Jurkat, Clone E6-1 (cell line): Measurements from ENCODE around the gene CHAT.
A peak's percentile ranks its signal among the peaks of the same experiment; 100 is the strongest.

ENCODE experiments used
- DNase-seq: peaks from one replicate; pipeline ENCODE4 v3.0.0-alpha.2; 2011; ENCODE audit warnings: low read depth, low spot score
- H3K4me3 ChIP-seq: 2 replicates; pipeline ENCODE4 v1.5.1; 2011; ENCODE audit warnings: mild to moderate bottlenecking, low read length, control low read depth, moderate library complexity

Gene CHAT

DNA sequence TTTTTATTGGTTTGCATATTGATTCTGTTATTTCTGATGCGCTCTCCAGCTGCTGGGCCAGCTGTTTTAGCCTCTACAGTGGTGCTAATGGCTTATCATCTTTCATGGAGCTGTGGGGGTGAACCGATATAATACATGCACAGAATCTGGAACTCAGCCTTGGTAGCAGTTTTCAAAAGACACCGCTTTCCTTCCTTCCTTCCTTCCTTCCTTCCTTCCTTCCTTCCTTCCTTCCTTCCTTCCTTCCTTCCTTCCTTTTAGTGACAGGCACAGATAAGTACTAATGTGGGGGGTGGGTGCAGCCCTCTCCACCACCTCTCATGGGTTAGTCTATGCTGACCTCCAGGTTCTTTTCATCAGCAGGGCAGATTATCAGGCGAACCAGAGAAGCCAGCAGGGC is 33.7 kb downstream of the CHAT start:
- H3K4me3 ChIP-seq, result no peak overlapping the region
- DNase-seq, result no peak

DNA sequence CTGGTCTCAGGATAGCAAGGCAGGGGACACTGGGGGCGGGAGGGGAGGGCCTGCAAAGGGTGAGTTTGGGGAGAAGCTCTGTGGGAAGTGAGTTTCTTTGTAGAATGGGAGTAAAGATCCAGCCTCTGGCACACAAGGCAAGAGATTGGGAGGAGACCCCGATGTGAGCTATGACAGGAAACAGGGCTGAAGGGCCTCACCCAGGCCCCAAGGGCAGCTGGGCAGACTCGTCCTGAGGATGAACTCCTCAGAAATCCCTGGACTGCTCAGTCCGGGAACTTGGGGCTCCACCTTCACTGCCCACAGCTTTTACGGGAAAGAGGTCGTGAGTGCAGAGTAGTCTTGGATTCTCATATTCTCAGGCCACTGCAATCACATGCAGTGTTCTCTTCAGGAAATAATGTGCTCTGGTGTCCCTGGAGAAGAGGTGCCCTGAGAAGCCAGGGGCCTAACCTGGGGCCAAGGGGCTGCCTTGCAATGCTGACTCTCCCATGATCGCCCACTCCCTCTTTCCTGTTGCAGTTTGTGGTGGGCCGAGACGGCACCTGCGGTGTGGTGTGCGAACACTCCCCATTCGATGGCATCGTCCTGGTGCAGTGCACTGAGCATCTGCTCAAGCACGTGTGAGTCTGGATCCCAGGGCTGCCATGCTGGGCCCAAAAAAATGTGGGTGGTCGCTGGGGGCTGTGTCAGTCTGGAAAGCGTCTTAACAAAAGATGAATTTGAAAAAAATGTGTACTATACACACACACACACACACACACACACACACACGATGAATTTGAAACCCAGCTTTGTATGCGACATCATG is 34.4 kb downstream of the CHAT start:
- DNase-seq, result peak; percentile 78
- H3K4me3 ChIP-seq, result peak overlapping the region; percentile 40

DNA sequence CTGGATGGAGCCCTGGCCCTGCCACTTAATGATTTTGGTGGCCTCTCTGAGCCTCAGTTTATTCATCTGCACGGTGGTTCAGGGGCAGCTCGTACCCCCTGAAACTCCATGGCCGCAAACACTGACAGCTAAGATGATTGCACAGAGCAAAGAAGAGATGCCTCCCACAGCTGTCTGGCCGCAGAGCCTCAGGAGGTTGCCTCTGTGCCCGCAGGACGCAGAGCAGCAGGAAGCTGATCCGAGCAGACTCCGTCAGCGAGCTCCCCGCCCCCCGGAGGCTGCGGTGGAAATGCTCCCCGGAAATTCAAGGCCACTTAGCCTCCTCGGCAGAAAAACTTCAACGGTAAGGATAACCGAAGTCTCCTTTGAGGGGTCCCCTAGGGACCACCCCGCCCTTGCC is 35.5 kb downstream of the CHAT start:
- DNase-seq, result peak; percentile 92
- peak overlapping the region; percentile 40 for H3K4me3 ChIP-seq

DNA sequence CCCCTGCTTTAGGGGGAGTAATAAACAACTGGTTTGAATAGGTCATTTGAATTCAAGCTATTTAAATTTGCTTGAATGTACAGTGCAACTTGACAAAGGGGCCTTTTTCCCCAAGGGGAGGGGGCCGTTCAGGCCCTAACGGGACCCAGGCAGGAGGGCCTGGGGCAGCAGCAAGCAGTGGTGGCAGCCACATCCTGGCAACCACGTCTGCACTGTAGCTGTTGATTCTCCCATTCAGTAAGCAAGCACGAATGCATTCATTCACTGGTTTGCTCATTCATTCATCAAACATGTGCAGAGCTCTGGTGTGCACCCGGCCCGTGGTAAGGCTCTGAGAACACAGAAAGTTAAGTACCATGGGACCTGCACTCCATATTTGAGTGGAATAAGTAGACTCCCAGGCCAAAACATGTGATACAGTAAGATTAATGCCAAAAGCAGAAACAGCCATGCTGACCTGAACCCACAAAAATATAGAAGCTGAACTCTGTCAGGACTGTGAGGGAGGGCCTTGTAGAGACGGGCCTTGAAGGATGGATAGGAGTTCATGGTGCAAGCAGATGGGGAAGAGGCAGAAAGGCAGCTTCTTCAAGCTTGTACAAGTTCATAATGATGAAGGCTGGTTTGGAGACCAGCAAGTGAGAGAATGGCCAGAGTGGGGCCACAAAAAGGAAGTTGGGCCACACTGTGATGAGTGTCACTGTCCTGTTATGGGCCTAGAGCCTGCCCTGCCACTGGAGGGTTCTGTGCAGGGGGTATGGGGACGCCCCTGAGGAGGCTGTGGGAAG is 36.3 kb downstream of the CHAT start:
- peak overlapping the region; percentile 40 for H3K4me3 ChIP-seq
- DNase-seq, result peak; percentile 69

DNA sequence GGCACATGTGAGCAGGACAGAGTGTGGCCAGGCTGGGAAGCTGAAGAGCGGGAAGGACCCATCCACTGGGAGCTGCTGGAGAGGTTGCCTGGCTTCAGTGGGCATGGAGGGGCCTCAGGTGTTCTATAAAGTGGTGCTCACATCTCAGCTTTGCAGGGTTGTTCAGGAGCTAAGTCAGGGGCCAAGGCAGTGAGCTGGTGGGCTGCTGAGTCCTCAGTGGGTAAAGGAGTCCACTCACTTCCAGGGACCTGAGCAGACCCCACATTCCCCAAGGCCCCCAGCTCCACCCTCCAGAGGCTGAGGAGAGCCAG is 36.8 kb downstream of the CHAT start:
- no peak overlapping the region for H3K4me3 ChIP-seq
- no peak for DNase-seq

DNA sequence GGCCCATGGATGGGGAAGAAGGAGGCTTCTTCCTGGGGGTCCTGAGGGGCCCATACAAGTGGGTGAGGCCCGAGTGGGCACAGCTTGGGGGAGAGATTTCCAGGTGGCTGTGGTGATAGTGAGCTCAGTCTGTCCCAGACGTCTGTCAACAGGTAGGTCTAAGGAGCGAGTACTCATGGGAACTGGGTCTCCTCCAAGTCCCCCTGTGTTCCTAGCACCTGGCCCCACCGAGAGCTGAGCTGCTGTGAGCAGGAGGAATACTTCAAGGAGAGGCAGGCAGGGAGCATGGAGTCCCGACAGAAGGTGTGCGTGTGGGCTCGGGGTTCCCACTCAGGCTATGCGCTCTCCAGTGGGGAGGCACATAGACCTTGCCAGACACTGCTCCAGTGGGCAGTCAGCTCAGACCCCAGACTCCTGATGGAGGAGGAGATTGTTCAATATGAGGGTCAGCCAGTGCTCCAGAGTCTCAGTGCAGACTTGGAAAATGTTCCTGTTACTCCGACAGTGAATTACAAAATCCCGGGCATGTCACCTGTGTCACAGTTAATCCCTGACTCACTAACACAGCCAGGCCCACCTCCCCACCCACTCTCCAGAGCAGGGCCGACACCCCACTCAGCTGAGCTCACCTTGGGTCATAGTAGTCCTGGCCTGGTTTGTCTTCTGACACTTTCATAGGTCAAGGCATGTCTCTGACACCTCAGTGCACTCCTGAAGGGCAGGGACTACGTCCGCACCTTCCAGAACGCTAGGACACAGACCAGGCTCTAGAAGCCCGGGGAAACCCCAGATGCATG is 37.4 kb downstream of the CHAT start:
- H3K4me3 ChIP-seq, result no peak overlapping the region
- no peak for DNase-seq

DNA sequence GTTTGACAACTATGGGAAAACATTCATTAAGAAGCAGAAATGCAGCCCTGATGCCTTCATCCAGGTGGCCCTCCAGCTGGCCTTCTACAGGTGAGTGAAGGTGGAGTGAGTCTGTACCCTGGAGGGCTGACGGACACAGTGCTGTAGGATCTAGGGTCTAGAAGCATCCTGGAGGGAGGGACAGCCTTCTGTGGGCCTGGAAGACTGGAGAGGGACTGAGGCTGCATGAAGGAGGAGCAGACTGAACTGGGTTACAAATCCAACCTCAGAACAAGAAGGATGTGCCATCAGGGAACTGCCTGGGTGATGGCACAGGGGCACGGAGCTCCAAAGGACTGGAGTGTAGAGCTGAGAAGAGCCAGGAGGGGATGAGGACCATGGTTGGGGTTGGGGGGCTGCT is 38.1 kb downstream of the CHAT start:
- no peak for DNase-seq
- H3K4me3 ChIP-seq, result no peak overlapping the region

DNA sequence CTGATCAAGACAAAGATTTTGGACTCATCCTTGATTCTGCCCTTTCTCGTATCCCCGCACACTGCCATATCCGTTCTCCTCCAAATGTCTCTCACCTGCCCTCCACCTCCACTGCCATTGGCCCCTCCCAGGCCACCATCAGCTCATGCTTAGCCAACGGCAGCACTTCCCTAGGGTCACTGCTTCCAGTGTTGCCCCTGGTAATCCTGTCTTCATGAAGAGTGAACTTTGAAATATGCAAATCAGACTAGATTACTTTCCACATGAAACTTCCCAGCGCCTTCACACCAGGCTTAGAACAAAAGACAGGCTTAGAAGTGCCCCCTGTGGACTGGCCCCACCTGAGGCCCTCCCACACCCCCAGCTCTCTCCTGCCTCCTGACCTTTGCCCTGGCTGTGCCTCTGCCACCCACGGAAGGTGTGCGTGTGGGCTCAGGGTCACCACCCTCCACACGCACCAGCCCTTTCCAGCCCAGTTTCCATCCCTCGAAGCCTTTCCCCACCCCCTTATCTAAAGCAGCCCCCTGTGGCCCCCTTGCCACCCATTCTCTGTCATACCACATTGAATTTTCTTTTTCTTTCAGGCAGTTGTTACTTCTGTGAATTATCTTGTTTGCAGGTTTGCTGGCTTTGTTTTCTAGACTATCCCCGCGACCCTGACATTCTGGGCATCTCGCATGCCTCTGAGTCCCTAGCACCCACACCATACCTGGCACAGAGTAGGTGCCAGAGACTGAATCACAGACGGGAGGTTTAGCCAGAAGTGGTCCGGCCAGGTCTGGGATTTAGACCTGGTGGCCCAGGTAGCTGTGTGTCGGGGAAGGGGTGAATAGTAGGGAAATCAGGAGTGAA is 38.8 kb downstream of the CHAT start:
- DNase-seq, result no peak
- no peak overlapping the region for H3K4me3 ChIP-seq

DNA sequence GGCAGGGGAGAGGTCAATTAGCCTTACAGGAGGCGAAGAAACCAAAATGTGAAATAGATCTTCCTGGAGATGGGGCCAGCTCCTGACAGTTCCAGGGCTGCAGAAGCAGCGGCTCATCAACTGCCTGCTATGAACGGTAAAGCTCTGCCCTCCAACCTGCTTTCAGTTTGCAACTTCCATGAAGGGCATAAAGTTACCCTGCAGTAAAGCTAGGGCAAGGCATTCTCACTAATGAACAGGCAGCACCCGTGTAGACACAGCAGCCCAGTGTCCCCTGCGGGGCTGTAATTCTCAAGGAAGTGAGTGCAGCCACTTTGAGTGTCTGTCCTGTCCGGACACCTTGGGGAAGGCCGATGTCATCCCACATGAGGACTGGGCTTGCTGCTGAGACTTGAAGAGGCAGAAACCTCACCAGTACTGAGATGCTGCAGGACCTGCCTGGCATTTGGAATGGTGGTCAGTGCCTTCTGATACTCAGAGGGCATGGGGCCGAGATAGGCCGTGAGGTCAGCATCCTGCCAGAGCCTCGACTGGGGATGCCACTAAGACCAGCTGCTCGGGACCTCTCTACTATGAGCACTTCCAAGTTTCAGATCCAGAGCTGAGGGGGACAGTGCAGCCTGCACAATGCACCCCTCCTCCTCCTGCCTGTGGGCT is 39.6 kb downstream of the CHAT start:
- no peak overlapping the region for H3K4me3 ChIP-seq
- no peak for DNase-seq

DNA sequence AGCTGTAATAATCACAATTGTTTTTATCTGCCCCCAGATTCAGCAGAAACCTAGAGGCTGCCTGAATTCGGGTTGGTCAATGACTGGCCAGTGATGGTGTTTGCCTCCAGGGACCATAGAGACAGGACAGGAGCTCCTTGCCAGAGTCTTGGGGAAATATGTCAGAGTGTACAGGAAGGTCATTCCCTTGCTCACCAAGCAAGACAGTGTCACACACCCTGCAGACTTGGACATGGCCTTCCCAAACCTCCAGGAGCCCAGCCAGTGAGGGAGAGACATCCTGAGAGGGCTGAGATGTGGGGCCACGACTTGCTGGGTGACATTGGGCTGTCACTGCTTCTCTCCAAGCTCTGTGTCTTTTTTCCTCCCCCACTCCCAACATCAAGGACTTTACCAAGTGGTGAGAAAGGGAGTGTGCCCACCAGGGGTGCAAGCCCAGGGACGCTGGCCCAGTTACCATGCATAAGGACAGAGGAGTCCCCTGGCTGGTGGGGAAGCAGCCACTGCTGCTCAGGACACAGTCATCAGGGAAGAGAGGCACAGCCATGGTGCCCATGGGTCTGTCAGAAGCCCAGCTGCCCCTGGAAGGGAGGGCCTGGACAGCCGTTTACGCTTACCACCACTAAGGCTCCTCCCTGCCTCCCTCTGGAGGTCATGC is 40.3 kb downstream of the CHAT start:
- DNase-seq, result no peak
- H3K4me3 ChIP-seq, result no peak overlapping the region

DNA sequence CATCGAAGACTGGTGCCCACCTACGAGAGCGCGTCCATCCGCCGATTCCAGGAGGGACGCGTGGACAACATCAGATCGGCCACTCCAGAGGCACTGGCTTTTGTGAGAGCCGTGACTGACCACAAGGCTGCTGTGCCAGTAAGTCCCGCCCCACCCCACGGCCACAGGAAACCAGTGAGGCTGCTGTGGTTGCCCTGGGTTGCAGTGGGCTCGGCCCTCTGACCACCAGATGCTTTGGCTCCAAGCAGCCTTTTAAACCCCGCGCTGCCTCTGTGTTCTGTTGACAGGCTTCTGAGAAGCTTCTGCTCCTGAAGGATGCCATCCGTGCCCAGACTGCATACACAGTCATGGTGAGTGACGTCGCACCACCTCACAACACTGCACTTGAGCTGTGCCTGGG is 41.3 kb downstream of the CHAT start:
- no peak overlapping the region for H3K4me3 ChIP-seq
- DNase-seq, result no peak

DNA sequence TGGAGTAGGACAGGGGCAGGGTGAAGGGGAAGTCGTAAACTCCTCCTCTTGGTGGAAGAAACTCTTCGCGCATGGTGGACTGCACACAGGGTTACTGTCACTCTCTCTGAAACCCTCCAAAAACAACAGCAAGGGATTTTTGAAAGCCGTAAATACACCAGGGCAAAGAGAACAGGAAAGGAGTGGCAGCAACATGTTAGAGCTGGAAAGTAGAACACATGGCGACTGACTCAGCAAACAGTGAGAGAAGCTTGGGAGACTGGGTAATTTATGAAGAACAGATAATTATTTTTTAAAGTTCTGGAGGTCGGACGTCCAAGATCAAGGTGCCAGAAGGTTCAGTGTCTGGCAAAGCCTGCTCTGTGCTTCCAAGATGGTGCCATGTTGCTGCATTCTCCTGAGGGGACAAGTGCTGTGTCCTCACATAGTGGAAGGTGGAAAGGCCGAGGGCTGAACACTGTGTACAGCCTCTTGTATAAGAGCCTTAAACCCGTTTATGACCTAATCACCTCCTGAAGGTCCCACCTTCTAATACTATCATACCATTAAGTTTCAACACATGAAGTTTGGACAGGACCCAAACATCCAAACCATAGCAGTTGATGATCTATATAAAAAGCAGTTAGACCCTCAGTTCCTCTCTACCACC is 43.1 kb downstream of the CHAT start:
- H3K4me3 ChIP-seq, result no peak overlapping the region

DNA sequence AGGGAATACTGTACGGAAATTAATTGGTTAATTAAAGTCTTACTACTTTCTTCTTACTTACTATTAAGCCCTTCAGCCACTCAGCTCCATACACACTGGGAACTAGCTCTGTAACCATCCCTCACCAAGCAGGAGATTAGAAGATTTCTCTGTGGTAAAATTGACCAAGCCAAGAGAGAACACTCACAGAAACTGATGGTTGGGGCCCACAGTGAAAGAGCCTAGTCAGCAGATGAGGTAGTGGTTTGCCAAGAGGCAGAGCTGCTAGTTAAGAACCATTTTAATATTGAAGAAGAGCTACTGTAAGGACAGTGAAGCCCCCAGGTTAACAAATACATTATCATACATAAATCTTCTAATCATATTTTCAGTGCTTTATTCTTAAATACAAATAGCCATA is 43.8 kb downstream of the CHAT start:
- DNase-seq, result no peak
- no peak overlapping the region for H3K4me3 ChIP-seq

More for the DNA sequence above, 43.1 kb downstream of the CHAT start:
- no peak for DNase-seq

DNA sequence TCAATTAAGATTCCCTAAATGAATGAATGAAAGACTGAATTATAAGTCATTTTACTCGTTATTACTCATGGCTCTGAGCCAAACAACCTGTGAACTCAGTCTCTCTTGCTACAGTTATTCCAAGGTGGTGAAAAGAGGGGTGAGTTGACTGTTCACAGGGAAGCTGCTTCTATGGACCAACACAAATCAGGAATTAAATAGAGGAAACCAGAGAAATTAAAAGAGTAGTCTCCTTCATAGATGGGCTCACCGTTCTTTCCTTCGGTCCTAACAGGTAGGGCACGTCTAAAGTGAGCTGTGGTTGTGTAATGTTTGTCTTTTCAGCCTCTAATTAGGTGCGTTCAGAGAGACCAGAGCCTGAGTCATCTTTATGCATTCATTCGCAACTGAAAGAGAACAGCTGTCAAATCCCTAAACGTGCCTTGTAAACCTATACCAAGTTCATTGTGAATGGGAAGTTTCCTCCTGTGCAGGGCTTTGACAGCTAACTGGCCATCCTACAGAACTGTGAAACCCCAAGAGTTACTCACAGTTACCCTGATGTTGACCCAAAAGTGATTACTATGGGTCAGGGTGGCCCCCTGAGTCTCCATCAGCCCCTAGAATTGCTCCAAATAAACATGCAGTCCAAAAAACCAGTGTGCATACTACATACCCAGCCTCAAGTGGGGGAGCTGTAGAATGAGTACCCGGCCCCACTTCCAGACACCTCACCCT is 47.5 kb downstream of the CHAT start:
- H3K4me3 ChIP-seq, result no peak overlapping the region
- no peak for DNase-seq

DNA sequence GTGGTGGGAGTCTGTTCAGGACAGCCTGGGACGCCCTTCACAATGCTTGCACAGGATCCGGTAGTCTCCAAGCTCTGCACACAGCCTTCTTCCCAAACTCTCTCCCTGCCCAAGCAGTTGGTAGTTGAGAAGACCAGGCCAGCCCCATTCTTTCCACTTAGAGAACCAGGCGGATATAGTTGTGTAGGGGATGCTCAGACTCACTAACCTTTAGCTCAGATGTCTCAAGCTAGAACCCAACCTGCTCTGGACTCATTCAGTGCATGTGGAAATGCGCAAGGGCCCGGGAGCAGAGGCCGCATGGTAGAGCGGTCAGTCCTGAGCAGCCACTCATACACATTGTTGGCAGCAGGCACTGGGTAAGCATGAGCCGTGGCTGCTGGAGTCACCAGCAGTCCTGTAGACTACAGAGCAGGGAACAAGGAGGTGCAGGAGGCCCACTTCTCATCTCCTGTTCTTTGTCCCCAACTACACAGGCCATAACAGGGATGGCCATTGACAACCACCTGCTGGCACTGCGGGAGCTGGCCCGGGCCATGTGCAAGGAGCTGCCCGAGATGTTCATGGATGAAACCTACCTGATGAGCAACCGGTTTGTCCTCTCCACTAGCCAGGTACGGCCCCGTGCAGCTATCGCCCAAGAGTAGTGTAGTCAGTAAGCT is 48.5 kb downstream of the CHAT start:
- H3K4me3 ChIP-seq, result no peak overlapping the region
- no peak for DNase-seq

DNA sequence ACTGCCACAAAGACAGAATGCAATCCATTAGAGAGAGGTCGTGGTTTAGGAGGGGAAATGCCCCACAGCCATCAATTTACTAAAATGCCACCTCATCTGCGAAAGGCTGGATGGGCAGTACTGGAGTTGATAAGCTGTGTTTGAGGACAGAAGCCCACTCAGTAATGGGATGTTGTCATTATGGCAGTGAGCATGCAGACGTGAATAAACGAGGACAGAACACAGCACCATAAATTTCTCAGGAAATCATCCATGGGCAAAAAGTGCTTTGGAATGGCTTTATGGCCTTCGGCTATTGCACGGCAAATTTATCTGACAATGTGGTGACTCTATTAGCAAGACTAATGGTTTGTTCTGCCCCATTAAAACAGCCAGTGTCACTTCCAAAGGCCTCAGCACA is 49.8 kb downstream of the CHAT start:
- H3K4me3 ChIP-seq, result no peak overlapping the region
- DNase-seq, result no peak
